A172 (cell line): ENCODE results near the gene ARHGEF3. TPM values are rescaled to one million over a fixed set of nuclear protein-coding genes. Genes with fewer than 3 reads are reported as not detected.

Experiments used
- DNase-seq: peaks from one replicate; pipeline ENCODE4 v3.0.0-alpha.2; 2015; ENCODE audit warnings: low spot score
- total RNA-seq: library from RNA; depleted of rRNA; stranded (reverse); fragments of >200 nt; shearing (Covaris generic); gene quantifications from 2 replicates; pipeline ENCODE4 v1.2.3, GENCODE V29; 2014

Gene ARHGEF3
- total RNA-seq, 1 experiment from 2014 or later = 10.4 TPM

DNA sequence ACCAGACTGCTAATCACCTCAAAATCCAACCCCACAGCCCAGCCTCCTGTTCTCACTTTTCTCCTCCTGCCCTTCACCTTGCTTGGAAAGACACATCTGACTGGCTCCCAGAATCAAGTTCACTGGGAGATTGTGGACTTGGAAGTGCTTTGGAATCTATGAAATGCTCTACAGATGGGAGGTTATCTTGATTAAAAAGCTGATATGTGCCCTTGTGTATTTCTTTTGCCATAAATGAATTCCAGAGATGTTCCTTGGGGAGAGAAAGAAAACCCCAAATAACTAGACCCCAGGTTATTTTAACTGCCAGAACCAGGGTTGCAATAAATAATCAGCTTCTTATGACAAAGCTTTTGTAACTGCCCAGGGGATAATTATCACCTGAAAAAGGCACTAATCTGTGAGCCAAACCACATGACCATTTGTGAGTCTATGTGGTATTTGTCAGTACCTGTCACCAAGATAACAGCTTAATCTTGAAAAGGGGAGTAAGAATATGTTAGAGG lies 21.7 kb upstream of the ARHGEF3 start:
- peak; percentile 41 for DNase-seq

DNA sequence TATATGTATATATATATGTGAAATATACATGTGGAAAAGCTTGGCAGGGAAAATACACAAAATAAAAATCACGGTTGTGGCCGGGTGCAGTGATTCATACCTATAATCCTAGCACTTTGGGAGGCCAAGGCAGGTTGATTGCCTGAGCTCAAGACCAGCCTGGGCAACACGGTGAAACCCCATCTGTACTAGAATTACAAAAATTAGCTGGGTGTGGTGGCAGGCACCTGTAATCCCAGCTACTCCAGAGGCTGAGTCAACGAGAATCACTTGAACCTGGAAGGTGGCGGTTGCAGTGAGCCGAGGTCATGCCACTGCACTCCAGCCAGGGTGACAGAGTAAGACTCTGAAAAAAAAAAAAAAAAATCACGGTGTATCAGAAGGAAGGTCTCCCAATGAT lies 20.8 kb upstream of the ARHGEF3 start:
- DNase-seq = no peak

- no peak for DNase-seq
These were observed 17.5 kb upstream of the ARHGEF3 start for GRCh38 chr3:56819016-56819809.

GRCh38 chr3:56818156-56818985 lies 16.6 kb upstream of the ARHGEF3 start:
- no peak for DNase-seq

DNA sequence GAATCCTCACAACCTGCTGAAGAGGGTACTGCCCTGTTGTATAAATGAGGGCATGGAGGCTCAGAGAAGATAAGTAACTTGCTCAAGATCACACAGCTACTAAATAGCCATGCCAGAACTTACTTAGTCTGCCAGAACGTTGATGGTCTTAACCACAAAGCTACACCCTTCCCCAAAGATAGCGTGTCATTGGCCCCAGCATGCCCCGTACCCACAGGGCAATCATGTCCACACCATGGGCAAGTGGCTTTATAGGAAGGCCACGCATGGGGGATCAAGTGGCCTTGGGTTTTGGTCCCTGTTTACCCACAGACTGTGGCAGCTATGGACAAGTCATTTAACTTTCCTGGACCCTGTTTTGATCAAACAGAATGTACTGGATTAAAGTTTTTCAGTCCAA lies 15.9 kb upstream of the ARHGEF3 start:
- no peak for DNase-seq

DNA sequence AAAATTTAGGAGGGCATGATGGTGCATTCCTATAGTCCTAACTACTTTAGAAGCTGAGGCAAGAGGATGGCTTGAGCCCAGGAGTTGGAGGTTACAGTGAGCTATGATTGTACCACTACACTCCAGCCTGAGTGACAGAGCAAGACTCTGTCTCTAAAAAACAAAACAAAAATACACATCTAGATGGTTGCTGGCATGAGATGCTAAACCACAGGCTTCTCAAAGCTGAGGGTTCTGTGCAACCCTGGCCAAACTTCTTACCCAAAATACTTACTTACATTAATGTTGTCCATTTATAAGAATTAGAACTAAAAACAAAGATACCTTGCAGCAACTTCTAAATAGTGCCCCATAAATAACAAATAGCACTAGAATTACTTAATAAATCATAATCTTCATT lies 14.3 kb upstream of the ARHGEF3 start:
- DNase-seq = no peak

GRCh38 chr3:56815589-56815988 lies 13.8 kb upstream of the ARHGEF3 start:
- no peak for DNase-seq

GRCh38 chr3:56813653-56813960 lies 11.9 kb upstream of the ARHGEF3 start:
- no peak for DNase-seq

- peak; percentile 5 for DNase-seq
These were observed 11.3 kb upstream of the ARHGEF3 start for GRCh38 chr3:56812754-56813652.

GRCh38 chr3:56811546-56812202 lies 9.9 kb upstream of the ARHGEF3 start:
- no peak for DNase-seq

- no peak for DNase-seq
These were observed 9.1 kb upstream of the ARHGEF3 start for GRCh38 chr3:56810577-56811545.

DNA sequence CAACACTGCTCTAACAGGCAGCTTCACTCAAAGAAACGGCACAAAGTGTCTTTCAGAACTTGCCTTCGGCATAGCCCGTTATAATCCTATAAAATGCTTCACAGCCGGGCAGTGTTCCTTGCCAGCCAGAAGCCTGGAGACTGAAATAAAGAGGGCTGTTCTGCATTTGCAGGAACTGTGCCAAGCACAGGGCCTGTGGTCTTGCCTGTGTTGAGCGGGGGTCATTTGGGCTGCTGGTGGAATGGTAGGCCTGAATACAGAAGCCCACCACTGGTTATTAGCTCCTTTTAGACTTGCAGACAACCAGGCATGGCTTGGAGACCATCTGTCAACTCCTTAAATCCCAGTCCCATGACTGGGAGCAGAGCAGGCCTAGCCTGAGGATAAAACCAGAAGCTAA lies 4.7 kb upstream of the ARHGEF3 start:
- no peak for DNase-seq

DNA sequence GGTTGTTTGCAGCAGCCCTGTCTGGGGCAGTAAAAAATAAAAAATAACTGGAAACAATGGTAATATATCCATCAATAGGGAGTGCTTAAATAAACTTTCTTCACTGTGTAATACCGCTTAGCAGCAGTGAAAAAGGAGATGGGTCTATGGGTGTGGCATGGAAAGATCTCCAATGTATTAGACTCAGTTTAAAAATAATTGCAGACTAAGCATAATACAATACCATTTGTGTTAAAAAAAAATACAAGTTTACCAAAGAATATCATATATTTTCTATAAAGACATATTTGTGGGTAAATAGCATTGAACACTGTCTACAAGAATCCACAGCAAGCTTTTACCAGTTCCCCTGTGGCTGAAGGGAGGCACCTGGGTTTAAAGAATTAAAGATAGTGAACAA lies 1.0 kb upstream of the ARHGEF3 start:
- DNase-seq = no peak

- DNase-seq = no peak
These were observed 613 bp upstream of the ARHGEF3 start for GRCh38 chr3:56802378-56802745.

- DNase-seq = no peak
These were observed 702 bp downstream of the ARHGEF3 start for GRCh38 chr3:56800832-56801661.

DNA sequence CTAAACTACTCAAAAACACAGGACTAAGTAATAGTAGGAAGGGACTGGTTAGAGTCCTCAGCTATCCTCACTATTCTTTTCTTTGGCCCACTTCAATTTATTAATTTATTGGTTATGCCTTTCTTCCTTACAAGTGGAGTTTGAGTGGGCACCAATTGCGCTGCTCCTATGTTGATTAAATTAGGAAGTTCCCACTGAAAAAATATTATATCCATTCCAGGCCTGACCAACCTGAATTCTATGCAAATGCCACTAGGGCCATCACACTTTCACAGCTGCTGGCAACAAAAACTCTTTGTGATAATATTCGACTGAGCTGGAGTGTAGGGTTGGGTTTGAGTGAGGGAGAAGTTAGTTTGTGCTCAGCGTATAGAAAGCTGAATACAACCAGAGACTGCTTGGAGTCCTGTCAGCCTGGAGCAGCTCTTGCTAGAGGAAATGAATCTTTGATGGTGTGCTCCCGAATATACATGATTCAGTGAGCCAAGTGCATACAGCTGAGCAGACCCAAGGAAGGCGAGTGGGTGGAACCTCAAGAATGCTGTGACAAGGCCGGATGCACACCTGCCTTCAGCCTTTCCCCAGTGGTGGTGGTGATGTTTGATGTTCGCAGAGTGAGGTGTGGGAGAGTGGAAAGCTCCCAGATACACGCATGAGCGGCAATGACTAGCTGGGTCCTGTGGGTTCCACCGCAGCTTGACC lies 1.5 kb downstream of the ARHGEF3 start:
- no peak for DNase-seq

DNA sequence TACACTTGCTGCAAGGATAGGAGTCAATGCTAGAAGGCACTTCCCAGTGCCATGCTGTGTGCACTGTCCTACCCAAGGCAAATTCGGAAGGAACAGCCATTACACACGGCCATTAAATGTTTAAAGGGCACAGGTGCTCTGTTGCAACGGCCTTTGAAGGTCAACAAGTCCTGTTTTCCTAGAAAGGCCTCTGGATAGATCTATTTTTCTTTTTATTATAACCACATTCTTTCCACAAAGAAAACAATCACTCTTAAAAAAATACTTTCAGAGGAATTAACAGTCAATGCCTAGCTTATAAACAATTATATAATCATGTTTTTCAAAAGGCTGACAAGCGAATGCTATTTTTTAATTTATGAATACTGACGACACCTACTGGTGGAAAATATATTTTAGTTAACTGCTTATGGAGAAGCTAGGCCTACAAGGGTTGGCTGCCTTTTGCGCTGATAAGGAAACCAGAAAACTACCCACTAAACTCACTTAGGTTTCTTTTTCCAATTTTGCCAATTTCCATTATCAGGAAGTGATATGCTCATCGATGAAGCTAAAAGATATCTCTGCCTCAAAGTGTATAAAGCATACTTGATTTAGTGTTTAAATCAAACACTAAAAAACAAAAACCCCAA lies 2.4 kb downstream of the ARHGEF3 start:
- DNase-seq = peak; percentile 53

DNA sequence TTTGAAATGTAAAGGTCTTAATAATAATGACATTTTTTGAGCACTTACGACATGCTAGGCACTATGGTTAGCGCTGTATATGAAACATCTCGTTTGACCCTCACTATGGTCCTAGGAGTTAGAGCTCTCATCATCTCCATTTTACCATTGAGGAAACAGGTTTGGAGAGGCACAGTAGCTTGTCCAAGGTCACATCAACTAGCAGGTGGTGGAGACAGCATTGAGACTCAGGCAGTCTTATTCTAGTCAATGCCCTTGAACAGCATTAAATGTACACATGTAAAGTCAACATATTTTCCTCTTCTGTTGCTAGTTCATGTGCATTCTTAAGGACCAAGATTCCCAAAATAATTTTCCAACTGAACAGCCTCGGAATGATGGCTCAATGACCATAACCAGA lies 4.8 kb downstream of the ARHGEF3 start:
- DNase-seq = no peak
